GM13977 (cell line): ENCODE data around the gene KDELR3.

Experiments
- DNase-seq: peaks from one replicate; pipeline ENCODE4 v3.0.0; 2012; ENCODE audit warnings: low spot score
- in situ Hi-C: fragments of 300-500 bp; cut with MboI; formaldehyde crosslinking; loops from one replicate; pipeline ENCODE4 v1.12.0; 2022; ENCODE audit warnings: low sequenced_read_pairs, low pct_unique_long_range_greater_than_20kb, mixed read lengths, inconsistent platforms; ENCODE audit not compliant: unreplicated experiment
- TF ChIP-seq, protein P1 (sequence below): IDR thresholded peaks from 2 replicates; pipeline ENCODE4 v1.5.1; 2012; ENCODE audit warnings: mild to moderate bottlenecking, control low read depth; ENCODE audit not compliant: insufficient read depth; ENCODE audit errors: extremely low read depth, missing control alignments

KDELR3 gene

DNA sequence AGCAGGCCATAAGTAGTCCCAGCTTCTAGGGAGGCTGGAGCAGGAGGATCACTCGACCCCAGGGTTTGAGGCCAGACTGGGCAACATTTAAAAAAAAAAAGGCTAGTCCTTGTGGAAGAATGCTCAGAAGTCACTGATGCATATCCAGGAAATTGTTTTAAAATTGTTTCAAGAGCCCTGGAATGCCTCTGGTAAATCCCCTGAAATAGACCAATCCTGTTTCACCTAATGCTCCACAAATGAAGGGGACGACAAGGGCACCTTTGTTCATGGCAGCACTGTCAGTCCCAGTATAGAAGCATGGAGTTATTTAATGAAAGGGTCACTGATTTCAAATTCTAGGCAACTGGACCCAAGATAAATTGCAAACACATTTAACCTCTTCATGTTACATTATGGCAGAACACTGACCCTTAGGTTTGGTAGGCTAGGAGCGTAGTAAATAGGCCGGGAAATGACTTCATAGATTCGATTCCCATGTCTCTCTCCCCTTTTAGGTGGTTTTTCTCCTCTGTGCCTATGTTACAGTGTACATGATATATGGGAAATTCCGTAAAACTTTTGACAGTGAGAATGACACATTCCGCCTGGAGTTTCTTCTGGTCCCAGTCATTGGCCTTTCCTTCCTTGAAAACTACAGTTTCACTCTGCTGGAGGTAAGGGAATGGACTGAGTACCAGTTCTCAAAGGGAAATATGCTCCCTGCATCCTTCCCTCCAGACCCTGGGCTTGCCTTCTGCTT, 11.4 kb downstream of the KDELR3 start:
- in situ Hi-C loops: no loop called here
- no peak for DNase-seq
- TF ChIP-seq, protein P1, sequence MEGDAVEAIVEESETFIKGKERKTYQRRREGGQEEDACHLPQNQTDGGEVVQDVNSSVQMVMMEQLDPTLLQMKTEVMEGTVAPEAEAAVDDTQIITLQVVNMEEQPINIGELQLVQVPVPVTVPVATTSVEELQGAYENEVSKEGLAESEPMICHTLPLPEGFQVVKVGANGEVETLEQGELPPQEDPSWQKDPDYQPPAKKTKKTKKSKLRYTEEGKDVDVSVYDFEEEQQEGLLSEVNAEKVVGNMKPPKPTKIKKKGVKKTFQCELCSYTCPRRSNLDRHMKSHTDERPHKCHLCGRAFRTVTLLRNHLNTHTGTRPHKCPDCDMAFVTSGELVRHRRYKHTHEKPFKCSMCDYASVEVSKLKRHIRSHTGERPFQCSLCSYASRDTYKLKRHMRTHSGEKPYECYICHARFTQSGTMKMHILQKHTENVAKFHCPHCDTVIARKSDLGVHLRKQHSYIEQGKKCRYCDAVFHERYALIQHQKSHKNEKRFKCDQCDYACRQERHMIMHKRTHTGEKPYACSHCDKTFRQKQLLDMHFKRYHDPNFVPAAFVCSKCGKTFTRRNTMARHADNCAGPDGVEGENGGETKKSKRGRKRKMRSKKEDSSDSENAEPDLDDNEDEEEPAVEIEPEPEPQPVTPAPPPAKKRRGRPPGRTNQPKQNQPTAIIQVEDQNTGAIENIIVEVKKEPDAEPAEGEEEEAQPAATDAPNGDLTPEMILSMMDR: no peak

DNA sequence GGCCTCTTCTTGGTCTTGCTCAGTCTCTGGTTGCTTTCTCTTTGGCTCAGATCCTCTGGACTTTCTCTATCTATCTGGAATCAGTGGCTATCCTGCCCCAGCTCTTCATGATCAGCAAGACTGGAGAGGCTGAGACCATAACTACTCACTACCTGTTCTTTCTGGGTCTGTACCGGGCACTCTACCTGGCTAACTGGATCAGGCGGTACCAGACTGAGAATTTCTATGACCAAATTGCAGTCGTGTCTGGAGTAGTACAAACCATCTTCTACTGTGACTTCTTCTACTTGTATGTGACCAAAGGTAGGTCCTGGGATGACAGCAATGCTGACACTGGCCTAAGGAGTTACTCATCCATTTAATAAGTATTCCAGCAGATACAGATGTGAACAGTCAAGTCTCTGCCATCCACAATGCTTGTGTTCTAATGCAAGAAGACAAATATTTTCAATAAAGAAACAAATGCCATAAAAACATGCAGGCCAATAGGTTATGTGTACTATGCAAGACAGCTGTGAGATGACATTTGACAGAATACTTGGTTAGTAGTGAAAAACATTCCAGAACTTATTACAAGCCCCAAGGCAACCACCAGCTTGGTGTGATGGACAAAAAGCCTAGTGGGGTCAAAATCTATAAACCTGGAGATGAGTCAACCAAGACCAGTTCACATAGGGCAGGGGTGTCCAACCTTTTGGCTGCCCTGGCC, 13.4 kb downstream of the KDELR3 start:
- in situ Hi-C loops: no loop called here
- DNase-seq: no peak
- TF ChIP-seq, protein P1: no peak

DNA sequence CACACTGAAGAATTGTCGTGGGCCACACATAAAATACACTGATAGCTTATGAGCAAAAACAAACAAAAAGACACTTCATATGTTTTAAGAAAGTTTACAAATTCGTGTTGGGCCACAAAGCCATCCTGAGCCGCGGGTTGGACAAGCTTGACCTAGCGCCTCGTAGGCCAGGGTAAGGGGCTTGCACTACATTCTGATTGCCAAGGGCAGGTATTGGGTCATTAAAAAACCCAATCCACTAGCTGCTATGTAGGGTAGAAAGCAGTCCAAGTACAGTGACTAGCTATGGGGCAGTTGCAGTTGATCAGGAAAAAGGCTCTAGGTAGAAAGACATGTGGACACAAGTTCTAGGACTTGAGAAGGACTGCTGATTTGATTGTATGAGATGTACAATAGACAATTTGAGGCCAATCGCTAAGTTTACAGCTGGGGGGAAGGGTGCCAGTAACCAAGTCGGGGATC, 14.0 kb downstream of the KDELR3 start:
- TF ChIP-seq, protein P1: no peak
- no peak for DNase-seq
- in situ Hi-C loops: no loop called here

DNA sequence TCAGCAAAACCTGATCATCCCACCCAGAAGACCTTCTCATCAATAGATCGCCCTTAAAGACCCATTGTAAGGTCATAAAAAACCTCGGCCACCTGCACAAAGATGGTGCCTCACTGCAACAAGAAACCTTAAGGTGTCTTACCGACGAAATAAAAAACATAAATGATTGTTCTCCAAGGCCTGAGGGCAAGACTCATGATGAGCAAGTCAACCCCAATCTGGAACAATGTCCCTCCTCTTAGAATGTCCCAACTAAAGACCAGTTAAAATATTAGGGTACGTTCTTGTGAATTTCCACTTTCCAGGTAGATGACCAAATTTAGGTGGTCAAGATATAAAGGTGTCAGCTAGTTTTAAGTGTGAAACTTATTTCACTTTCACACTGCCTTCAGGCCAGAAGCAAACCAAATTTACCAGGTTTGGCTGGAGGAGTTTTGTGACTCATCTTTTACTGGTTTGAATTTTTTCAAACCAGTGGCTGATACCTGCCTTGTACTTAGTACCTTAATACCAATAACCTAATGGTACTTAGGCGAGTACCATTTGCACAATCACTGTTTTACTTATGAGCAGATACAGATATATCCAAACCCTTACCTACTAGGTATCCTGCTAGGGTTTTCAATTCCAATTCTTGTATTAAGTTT, 14.9 kb downstream of the KDELR3 start:
- no peak for DNase-seq
- in situ Hi-C loops: no loop called here
- TF ChIP-seq, protein P1: no peak

DNA sequence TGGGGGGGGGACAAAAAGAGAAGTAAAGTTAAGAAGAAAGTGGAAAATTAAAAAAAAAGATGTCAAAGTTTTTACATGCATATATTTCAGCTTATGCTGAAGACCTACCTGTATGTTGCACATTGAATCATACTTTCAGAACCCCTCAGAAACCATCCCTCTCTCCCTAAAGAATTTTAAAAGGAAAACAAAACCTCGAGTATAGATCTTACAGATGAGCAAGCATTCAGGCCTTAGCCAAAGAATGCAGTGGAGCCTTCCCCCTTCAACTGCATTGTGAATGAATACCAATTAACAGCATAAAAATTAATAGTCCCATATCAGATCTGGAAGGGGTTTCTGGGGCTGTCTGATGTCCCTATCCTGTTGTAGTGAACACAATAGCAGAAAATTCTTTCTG, 16.3 kb downstream of the KDELR3 start:
- DNase-seq: no peak
- in situ Hi-C loops: no loop called here
- TF ChIP-seq, protein P1: no peak

DNA sequence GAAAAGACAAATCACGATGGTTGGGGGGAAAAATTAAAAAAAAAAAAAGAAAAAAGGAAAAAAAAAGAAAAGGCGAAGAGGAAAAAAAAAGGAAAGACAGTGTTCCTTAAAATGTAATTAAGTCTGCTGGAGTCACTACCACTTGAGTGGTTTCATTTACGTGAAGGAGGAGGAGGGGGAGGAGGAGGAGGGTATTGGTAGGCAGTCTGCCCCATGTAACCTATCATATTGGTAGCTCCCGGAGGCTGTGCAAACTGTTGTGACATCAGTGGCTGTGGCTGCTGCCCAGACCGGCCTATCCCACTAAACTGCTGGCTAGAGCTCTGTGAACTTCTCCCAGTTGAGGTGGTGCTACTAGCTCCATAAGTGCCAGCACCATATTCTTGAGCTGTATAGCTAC, 17.9 kb downstream of the KDELR3 start:
- TF ChIP-seq, protein P1: no peak
- no peak for DNase-seq
- in situ Hi-C loops: no loop called here
